Measurements from ENCODE around the gene CENPT. TPM values are rescaled to one million over a fixed set of nuclear protein-coding genes. Genes with fewer than 3 reads are reported as not detected.

CENPT gene
- total and polyA plus RNA-seq, 2 of the 13 experiments (the other 11 are each of a cell fraction or from before 2014, with no cell fraction given) = 40.9 to 43.3 TPM

DNA sequence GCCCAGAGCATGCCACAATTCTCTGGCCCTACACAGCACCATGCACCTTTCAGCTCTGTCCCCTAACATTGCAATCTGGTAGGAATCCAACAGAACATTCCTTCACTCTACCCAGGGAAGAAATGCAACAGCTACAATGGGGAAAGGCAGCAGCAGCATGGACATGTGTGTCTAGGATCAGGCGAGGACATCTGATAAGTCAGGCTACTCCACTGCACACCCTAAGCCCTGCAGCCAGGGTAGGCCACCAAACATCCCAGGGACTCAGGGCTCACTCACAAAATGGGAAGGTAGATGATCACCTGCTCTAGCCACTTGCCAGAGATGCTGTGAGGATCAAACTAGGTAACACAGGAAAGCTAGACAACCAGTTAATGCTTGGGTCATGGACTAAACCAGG lies 46.3 kb downstream of the CENPT start:
- POLR2A ChIA-PET = interaction anchor here (1.4 kb wide), 1 partner anchor 82 kb away, joined by 4 read pairs; the partner anchor contains the start of gene GFOD2
- WGBS (ENCODE audit: low lambda C conversion rate) = 100% methylated on average over 1 of the region's 1 CpG

More for the DNA sequence above, 46.3 kb downstream of the CENPT start:
- Histone ChIP-seq H3K79me2 (ENCODE audit: insufficient read depth, low read length) (peaks cover 68% of the 10 kb centered on the region), H2AFZ (ENCODE audit: low read length) (no peak overlapping the region), H3K27me3 (ENCODE audit: control insufficient read depth in 1 of 2, insufficient read depth in 2 of 2, low read length in 2 of 2) (no peaks in the 10 kb centered on the region; a peak in 1 of 5 replicates), H3K4me1 (ENCODE audit: insufficient read depth, low read length) (peaks cover 34% of the 10 kb centered on the region), H3K27ac (ENCODE audit: extremely low read length, insufficient read depth, low read length) (no peak overlapping the region), H3K9ac (ENCODE audit: insufficient read depth, low read depth, low read length) (no peak overlapping the region), H3K4me2 (ENCODE audit: low read depth, low read length) (no peak overlapping the region; the same call in 1 of the 2 replicates), H4K20me1 (ENCODE audit: insufficient read depth, low read length) (peaks cover 21% of the 10 kb centered on the region), H3K36me3 (replicated peaks in 1 of 2; ENCODE audit: control insufficient read depth in 1 of 2, insufficient read depth in 2 of 2, low read length in 2 of 2) (peaks cover 17 to 46% of the 10 kb centered on the region in 2 experiments), H3K9me3 (ENCODE audit: low read length) (no peaks in the 10 kb centered on the region), H3K4me3 (replicated peaks in 1 of 3; ENCODE audit: insufficient read depth in 1 of 3, low read depth in 2 of 3, low read length in 3 of 3) (no peak overlapping the region)
- in situ Hi-C loops (cut with HindIII; ENCODE audit: extremely low pct_ligation_motif_present, low pct_unique_long_range_greater_than_20kb) = no loop called here
- TF ChIP-seq, protein P1, sequence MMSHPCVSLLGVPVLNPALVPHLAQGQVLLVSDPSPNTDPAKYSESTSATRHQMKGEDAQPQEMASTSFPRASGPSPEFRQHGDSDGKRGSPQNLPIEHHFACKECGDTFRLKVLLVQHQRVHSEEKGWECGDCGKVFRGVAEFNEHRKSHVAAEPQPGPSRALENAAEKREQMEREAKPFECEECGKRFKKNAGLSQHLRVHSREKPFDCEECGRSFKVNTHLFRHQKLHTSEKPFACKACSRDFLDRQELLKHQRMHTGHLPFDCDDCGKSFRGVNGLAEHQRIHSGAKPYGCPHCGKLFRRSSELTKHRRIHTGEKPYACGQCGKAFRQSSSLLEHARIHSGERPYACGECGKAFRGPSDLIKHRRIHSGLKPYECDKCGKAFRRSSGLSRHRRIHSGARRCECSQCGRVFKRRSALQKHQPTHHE (CRISPR knock-in tag; IDR thresholded peaks at IDR 0.05; ENCODE audit: borderline replicate concordance) = no peak
- TF ChIP-seq ZFP1 (CRISPR knock-in tag; IDR thresholded peaks at IDR 0.05) = no peak
- no peak for TF ChIP-seq HOXD1 (CRISPR knock-in tag; IDR thresholded peaks at IDR 0.05)
- no peak for TF ChIP-seq SIN3B (IDR thresholded peaks at IDR 0.05; ENCODE audit: low read length)
- TF ChIP-seq, protein P2, sequence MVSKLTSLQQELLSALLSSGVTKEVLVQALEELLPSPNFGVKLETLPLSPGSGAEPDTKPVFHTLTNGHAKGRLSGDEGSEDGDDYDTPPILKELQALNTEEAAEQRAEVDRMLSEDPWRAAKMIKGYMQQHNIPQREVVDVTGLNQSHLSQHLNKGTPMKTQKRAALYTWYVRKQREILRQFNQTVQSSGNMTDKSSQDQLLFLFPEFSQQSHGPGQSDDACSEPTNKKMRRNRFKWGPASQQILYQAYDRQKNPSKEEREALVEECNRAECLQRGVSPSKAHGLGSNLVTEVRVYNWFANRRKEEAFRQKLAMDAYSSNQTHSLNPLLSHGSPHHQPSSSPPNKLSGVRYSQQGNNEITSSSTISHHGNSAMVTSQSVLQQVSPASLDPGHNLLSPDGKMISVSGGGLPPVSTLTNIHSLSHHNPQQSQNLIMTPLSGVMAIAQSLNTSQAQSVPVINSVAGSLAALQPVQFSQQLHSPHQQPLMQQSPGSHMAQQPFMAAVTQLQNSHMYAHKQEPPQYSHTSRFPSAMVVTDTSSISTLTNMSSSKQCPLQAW (CRISPR knock-in tag; IDR thresholded peaks at IDR 0.05) = no peak
- TF ChIP-seq ZNF605 (CRISPR knock-in tag; IDR thresholded peaks at IDR 0.05) = no peak
- no peak for TF ChIP-seq ELF1 (CRISPR knock-in tag; IDR thresholded peaks at IDR 0.05)
- TF ChIP-seq AGO2 (optimal IDR thresholded peaks at IDR 0.05; ENCODE audit: low read depth, low read length) = no peak
- TF ChIP-seq PLRG1 (conservative IDR thresholded peaks at IDR 0.05) = no peak
- TF ChIP-seq PHB2 (IDR thresholded peaks at IDR 0.05; ENCODE audit: partially characterized antibody) = no peak
- TF ChIP-seq RAD51 (IDR thresholded peaks at IDR 0.05; ENCODE audit: borderline replicate concordance) = no peak
- no peak for TF ChIP-seq TAF15 (IDR thresholded peaks at IDR 0.05; ENCODE audit: low read depth, low read length, poor library complexity, severe bottlenecking)
- no peak for TF ChIP-seq KDM3A (CRISPR knock-in tag; IDR thresholded peaks at IDR 0.05; ENCODE audit: low read depth)
- no peak for TF ChIP-seq ZNF83 (CRISPR knock-in tag; IDR thresholded peaks at IDR 0.05; ENCODE audit: borderline replicate concordance)
- no peak for TF ChIP-seq NONO (IDR thresholded peaks at IDR 0.05)
- no peak for TF ChIP-seq NONO (CRISPR knock-in tag; conservative IDR thresholded peaks at IDR 0.05)
- TF ChIP-seq HMG20A (CRISPR knock-in tag; IDR thresholded peaks at IDR 0.05; ENCODE audit: borderline replicate concordance) = no peak
- TF ChIP-seq ZZZ3 (CRISPR knock-in tag; IDR thresholded peaks at IDR 0.05; ENCODE audit: borderline replicate concordance) = no peak
- TF ChIP-seq, protein P3, sequence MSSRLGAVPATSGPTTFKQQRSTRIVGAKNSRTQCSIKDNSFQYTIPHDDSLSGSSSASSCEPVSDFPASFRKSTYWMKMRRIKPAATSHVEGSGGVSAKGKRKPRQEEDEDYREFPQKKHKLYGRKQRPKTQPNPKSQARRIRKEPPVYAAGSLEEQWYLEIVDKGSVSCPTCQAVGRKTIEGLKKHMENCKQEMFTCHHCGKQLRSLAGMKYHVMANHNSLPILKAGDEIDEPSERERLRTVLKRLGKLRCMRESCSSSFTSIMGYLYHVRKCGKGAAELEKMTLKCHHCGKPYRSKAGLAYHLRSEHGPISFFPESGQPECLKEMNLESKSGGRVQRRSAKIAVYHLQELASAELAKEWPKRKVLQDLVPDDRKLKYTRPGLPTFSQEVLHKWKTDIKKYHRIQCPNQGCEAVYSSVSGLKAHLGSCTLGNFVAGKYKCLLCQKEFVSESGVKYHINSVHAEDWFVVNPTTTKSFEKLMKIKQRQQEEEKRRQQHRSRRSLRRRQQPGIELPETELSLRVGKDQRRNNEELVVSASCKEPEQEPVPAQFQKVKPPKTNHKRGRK (CRISPR knock-in tag; IDR thresholded peaks at IDR 0.05) = no peak
- TF ChIP-seq NCOA2 (CRISPR knock-in tag; IDR thresholded peaks at IDR 0.05) = no peak
- TF ChIP-seq CEBPG (CRISPR knock-in tag; IDR thresholded peaks at IDR 0.05) = no peak
- DNase-seq (ENCODE audit: low spot score) = no peak
- CTCF ChIA-PET (ENCODE audit: low intra/inter-chr PET ratio, low total read pairs) = no interaction called here
- BruUV-seq (replicated peaks) = no TSS peak
- no peak for FAIRE-seq
- intact Hi-C loops (cut with micrococcal nuclease; ENCODE audit: unreplicated experiment) = no loop called here
- no peak for ATAC-seq
